ENCODE measurements around the gene HBG2.

HBG2 gene

GRCh38 chr11:5291207-5291838 is 36.7 kb upstream of the HBG2 start:
- no peak for TF ChIP-seq FOXP2 (optimal IDR thresholded peaks at IDR 0.05; ENCODE audit: borderline replicate concordance, extremely low read depth, extremely low read length, insufficient read depth)
- no peak for TF ChIP-seq REST (IDR thresholded peaks at IDR 0.05; ENCODE audit: insufficient read depth in 1 of 2, low read depth in 2 of 2, low read length in 2 of 2)
- TF ChIP-seq TAF1 (IDR thresholded peaks at IDR 0.05; ENCODE audit: borderline replicate concordance, insufficient read depth, low read length): no peak
- no peak for TF ChIP-seq POLR2AphosphoS5 (IDR thresholded peaks at IDR 0.05; ENCODE audit: low read depth, low read length)

GRCh38 chr11:5290106-5290505 is 35.5 kb upstream of the HBG2 start:
- TF ChIP-seq TAF1 (IDR thresholded peaks at IDR 0.05; ENCODE audit: borderline replicate concordance, insufficient read depth, low read length) (no peak), SIN3A (IDR thresholded peaks at IDR 0.05; ENCODE audit: borderline replicate concordance, insufficient read depth, low read length) (no peak), REST (IDR thresholded peaks at IDR 0.05; ENCODE audit: insufficient read depth in 1 of 2, low read depth in 2 of 2, low read length in 2 of 2) (no peak), POLR2AphosphoS5 (IDR thresholded peaks at IDR 0.05; ENCODE audit: low read depth, low read length) (no peak), FOXP2 (optimal IDR thresholded peaks at IDR 0.05; ENCODE audit: borderline replicate concordance, extremely low read depth, extremely low read length, insufficient read depth) (no peak)

- no peak for TF ChIP-seq REST (IDR thresholded peaks at IDR 0.05; ENCODE audit: insufficient read depth in 1 of 2, low read depth in 2 of 2, low read length in 2 of 2)
- no peak for TF ChIP-seq SIN3A (IDR thresholded peaks at IDR 0.05; ENCODE audit: borderline replicate concordance, insufficient read depth, low read length)
- TF ChIP-seq FOXP2 (optimal IDR thresholded peaks at IDR 0.05; ENCODE audit: borderline replicate concordance, extremely low read depth, extremely low read length, insufficient read depth): no peak
- no peak for TF ChIP-seq POLR2AphosphoS5 (IDR thresholded peaks at IDR 0.05; ENCODE audit: low read depth, low read length)
- TF ChIP-seq TAF1 (IDR thresholded peaks at IDR 0.05; ENCODE audit: borderline replicate concordance, insufficient read depth, low read length): no peak
Measured at GRCh38 chr11:5289696-5290095, 35.1 kb upstream of the HBG2 start.

- TF ChIP-seq POLR2AphosphoS5 (IDR thresholded peaks at IDR 0.05; ENCODE audit: low read depth, low read length) (no peak), SIN3A (IDR thresholded peaks at IDR 0.05; ENCODE audit: borderline replicate concordance, insufficient read depth, low read length) (no peak), REST (IDR thresholded peaks at IDR 0.05; ENCODE audit: insufficient read depth in 1 of 2, low read depth in 2 of 2, low read length in 2 of 2) (no peak), TAF1 (IDR thresholded peaks at IDR 0.05; ENCODE audit: borderline replicate concordance, insufficient read depth, low read length) (no peak), FOXP2 (optimal IDR thresholded peaks at IDR 0.05; ENCODE audit: borderline replicate concordance, extremely low read depth, extremely low read length, insufficient read depth) (no peak)
Measured at GRCh38 chr11:5288906-5289550, 34.4 kb upstream of the HBG2 start.

Measured in PFSK-1 (cell line).